GM18870 (cell line): ENCODE results near the gene KIAA0586.
A peak's percentile ranks its signal among the peaks of the same experiment; 100 is the strongest.
"Not testable (repeated sequence)": the region's sequence is repeated elsewhere in the genome, so short reads cannot be mapped to it uniquely, and the experiment has no call there.

Experiments used
- ATAC-seq: cut with Tn5 transposase; IDR thresholded peaks from one replicate; pipeline ENCODE4 v1.9.1; 2021; ENCODE audit warnings: moderate library complexity; ENCODE audit not compliant: unreplicated experiment

Gene KIAA0586

DNA sequence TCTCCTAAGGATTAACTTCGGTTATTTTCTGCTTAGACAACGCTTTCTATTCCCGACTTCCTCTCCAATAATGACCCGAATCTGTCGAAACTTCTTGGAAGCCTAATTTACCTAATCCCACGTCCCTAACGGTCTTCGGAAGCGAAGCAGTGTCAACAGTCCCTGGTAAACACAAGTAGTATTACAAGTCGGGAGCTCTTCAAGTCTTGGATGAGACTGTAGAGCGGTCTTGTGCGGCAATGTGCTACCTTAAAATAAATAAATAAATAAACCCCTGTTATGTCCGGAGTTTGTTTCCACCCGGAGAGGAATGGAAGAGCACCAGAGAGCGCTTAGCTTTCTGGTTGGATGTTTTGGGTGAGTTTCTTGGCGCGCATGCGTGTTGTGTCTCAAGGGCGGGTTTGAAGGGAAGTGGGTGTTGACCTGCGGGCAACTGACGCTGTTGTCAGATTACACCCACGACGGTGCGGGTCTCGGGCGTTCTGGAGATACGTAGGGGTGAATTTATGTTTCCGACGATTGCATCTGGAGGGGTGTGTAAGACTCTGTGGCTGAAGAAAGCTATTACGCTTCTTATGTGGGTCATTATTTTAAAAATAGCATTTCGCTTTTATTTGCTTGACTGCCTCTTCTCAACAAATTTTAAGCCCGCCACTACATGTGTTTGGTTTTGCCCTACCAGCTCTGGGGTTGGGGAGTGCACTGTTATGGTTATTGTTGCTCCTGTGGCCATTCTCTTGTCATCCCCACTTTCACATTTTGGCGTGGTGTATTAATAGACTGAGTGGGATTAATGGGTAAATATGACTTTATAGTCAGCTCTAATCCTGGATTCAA lies at the start of gene KIAA0586, which contains the start of gene TIMM9:
TSS of gene KIAA0586 (plus strand) at position 439 of the 837 bp plus-strand sequence. CDS start 546 bp downstream, outside the sequence.
TSS of gene TIMM9 (minus strand) at position 251 of the 837 bp plus-strand sequence. CDS start 15,586 bp downstream, outside the sequence.
- peak; percentile 85 for ATAC-seq

GRCh38 chr14:58390830-58391229 lies 36.7 kb upstream of the KIAA0586 start:
- no peak for ATAC-seq

DNA sequence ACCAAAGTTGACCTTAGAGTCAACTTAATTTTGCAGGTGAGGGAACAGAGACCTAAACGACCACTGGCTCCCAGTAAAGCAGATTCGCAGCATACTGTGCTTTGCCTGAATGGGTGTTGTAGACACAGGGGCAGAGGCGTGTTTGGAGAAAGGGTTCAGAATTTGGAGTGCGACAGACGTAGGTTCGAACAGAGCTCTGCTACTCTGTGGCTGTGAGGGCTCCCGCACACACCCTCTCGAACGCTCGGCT lies 32.0 kb upstream of the KIAA0586 start:
- no peak for ATAC-seq

GRCh38 chr14:58395812-58396788 lies 31.4 kb upstream of the KIAA0586 start, which contains the start of gene TOMM20L:
TOMM20L (plus strand) TSS chr14:58395930; CDS start chr14:58395958, 28 bp downstream.
- ATAC-seq = peak; percentile 80

- no peak for ATAC-seq
These were observed 30.4 kb upstream of the KIAA0586 start for GRCh38 chr14:58397156-58397555.

- ATAC-seq = no peak
These were observed 29.0 kb upstream of the KIAA0586 start for GRCh38 chr14:58398495-58398894.

- no peak for ATAC-seq
These were observed 28.6 kb upstream of the KIAA0586 start for GRCh38 chr14:58398895-58399294.

- no peak for ATAC-seq
These were observed 25.9 kb upstream of the KIAA0586 start for GRCh38 chr14:58401587-58401986.

DNA sequence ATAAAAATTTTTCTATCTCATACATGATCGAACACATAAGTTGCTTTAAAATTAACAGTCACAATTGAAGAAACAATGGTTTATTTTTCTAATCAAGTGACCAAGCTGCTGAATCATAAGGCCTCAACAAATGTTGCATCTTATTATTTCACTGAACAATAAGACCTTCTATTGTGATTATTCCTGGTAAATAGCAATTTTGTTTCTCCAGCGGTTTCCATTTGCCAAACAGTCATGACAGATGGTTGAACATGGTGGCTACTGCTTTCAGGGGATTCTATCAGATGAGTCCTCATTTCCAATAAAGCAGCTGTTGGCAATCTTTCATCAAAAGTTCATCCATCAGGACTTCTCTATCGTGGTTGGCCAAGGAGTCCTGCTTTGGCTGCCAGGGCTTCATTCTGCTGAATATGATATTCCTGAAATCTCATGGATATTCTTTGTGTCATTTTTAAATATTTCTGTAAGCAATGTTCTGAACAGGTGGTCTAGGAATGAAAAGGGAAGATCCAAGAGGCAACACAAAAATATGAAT lies 18.8 kb upstream of the KIAA0586 start:
- no peak for ATAC-seq

DNA sequence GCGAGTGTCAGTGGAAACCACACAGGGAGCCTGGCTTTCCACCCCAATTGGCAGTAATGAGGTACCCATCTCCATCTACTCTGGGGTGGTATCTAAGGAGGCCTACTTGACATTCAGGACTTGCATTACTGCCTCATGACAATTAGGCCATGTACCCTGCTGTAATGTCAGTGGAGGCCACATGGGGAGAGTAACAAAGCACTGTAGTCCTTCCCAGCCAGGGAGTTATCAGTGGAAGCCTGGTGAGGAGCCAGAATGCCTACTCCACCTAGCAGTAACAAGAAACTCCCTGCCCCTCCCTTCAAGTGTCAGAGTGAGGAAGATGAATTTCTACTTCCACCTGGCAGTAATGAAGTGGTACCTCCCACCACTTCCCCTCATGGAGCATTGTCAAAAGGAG lies 12.7 kb upstream of the KIAA0586 start:
- ATAC-seq = no peak

- ATAC-seq = no peak
These were observed 11.6 kb upstream of the KIAA0586 start for GRCh38 chr14:58415636-58416547.

DNA sequence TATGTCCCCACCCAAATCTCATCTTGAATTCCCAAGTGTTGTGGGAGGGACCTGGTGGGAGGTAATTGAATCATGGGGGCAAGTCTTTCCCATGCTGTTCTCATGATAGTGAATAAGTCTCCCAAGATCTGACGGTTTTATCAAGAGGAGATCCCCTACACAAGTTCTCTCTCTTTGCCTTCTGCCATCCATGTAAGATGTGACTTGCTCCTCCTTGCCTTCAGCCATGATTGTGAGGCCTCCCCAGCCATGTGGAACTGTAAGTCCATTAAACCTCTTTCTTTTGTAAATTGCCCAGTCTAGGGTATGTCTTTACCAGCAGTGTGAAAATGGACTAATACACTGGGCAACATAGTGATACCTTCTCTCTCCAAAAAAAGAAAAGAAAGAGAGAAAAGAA lies 10.6 kb upstream of the KIAA0586 start:
- not testable (repeated sequence) for ATAC-seq

- peak; percentile 14 for ATAC-seq
These were observed 744 bp upstream of the KIAA0586 start for GRCh38 chr14:58426670-58427280.

DNA sequence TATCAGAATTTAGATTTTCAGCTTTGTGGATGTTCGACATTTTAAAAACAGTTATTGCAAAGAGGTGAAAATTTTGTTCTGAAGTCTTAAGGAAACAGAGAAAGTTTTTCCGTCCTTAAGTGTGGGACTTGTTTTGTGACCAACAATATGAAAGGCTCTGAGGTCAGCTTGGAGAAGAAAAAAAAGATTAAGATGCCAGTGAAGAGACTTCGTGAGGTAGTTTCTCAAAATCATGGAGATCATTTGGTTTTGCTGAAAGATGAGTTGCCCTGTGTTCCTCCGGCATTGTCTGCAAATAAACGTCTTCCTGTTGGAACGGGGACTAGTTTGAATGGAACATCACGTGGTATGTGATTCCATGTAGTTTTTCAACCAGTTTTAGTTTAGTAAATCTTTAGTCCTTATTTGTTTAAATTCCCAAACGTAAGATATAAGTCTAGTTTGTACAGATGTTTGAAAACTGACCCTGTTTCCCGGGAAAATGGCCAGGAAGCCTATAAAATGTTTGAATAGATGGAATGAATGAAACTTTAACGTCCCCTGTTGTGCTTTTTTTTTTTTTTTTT lies 682 bp downstream of the KIAA0586 start:
- no peak for ATAC-seq

- no peak for ATAC-seq
These were observed 2.6 kb downstream of the KIAA0586 start for GRCh38 chr14:58430156-58430555.

DNA sequence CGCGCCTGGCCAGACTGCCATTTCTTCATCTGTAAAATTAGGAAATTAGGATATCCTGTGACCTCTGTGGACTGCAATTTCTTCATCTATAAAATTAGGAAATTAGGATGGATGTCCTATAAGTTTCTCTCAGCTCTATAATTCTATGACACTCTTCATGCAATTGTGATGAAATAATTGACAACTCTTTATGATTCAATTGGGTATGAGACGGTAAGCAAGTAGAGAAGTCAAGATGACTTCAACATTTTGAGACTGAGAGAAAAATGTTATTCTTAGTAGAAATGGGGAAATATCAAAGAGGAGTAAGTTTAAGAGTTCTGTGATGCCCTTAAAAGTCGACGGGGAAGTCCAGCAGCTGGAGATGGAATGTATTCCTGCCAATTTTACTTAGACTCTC lies 12.0 kb downstream of the KIAA0586 start:
- no peak for ATAC-seq

GRCh38 chr14:58444627-58445026 lies 17.1 kb downstream of the KIAA0586 start:
- no peak for ATAC-seq

DNA sequence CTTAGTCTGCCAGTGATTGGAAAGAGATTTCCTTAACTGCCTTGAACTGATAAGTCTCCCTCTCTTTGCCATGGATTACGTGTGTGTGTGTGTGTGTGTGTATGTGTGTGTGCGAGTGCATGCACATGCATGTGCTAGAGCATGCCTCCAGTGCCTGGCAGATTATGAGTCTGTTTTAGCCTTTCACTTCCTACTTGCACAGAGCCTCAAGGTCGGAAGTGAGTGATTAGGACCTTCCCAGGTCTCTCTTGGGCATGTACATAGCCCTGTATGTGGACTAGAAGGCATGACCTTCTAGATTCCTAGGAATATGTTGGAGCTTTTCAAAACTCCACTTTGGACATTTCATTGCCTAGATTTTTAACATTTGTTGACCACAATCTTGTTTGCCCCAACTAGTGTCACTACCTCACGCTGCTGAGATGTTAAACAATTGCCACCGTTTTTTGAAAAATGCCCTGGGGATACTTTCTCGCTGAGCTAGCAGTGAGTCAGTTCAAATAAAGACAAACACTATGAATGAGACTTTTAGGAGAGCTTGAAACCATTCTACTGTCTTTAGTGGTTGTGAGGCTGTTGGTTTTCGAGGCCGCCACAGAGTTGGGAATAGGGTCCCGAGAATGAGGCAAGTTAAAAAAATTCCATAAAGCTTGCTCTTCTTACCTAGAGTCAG lies 28.2 kb downstream of the KIAA0586 start:
- ATAC-seq = no peak

DNA sequence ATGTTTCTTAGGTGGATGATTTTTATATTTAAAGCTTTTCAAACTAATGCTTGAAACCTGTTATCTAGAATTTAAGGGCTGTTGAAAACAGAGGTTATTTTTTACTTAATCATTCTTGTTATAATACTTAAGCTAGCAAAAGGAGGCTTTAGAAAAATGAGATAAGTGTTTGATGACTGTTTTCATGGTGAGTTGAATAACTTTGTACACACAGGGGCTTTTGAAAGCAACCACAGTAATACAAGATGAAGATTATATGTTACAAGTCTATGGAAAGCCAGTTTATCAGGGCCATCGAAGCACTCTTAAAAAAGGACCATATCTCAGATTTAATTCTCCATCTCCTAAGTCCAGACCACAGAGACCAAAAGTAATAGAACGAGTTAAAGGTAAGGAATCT lies 33.3 kb downstream of the KIAA0586 start:
- ATAC-seq = no peak
